Measurements from ENCODE around the gene RASSF3.

RASSF3 gene

GRCh38 chr12:64616201-64616600 lies 5.9 kb downstream of the RASSF3 start:
- no peak overlapping the region for H3K4me3 ChIP-seq (replicated peaks; ENCODE audit: insufficient read depth, low read length)
- H3K27ac ChIP-seq (replicated peaks): no peak overlapping the region
- no peak for DNase-seq (ENCODE audit: low read depth in 1 of 2, low spot score in 1 of 2)
- H3K27me3 ChIP-seq (ENCODE audit: insufficient read depth, poor library complexity, severe bottlenecking): no peaks in the 10 kb centered on the region
- TF ChIP-seq CTCF (IDR thresholded peaks at IDR 0.05; ENCODE audit: insufficient read depth, low read length) (no peak), GABPA (IDR thresholded peaks at IDR 0.05; ENCODE audit: low read depth) (no peak), REST (IDR thresholded peaks at IDR 0.05; ENCODE audit: insufficient replicate concordance, low read depth) (no peak), SPI1 (IDR thresholded peaks at IDR 0.05; ENCODE audit: borderline replicate concordance, low read depth) (no peak), POLR2AphosphoS5 (IDR thresholded peaks at IDR 0.05; ENCODE audit: low read depth) (no peak)

GRCh38 chr12:64618953-64619590 lies 8.8 kb downstream of the RASSF3 start:
- Histone ChIP-seq H3K4me3 (replicated peaks; ENCODE audit: insufficient read depth, low read length) (no peak overlapping the region), H3K27me3 (ENCODE audit: insufficient read depth, poor library complexity, severe bottlenecking) (no peaks in the 10 kb centered on the region), H3K27ac (replicated peaks) (peak overlapping the region; percentile 75)
- no peak for TF ChIP-seq GABPA (IDR thresholded peaks at IDR 0.05; ENCODE audit: low read depth)
- peak; percentile 35; the same call in 1 of the 2 replicates for TF ChIP-seq POLR2AphosphoS5 (IDR thresholded peaks at IDR 0.05; ENCODE audit: low read depth)
- peak; percentile 82 for TF ChIP-seq SPI1 (IDR thresholded peaks at IDR 0.05; ENCODE audit: borderline replicate concordance, low read depth)
- peak; percentile 84 for DNase-seq (ENCODE audit: low read depth in 1 of 2, low spot score in 1 of 2)

- Histone ChIP-seq H3K4me3 (replicated peaks; ENCODE audit: insufficient read depth, low read length) (no peak overlapping the region), H3K27ac (replicated peaks) (peak overlapping the region; percentile 49), H3K27me3 (ENCODE audit: insufficient read depth, poor library complexity, severe bottlenecking) (no peaks in the 10 kb centered on the region)
- DNase-seq (ENCODE audit: low read depth in 1 of 2, low spot score in 1 of 2): peak in 1 of 2 experiments; percentile 56
- TF ChIP-seq CTCF (IDR thresholded peaks at IDR 0.05; ENCODE audit: insufficient read depth, low read length): no peak
- TF ChIP-seq REST (IDR thresholded peaks at IDR 0.05; ENCODE audit: insufficient replicate concordance, low read depth): no peak
- TF ChIP-seq GABPA (IDR thresholded peaks at IDR 0.05; ENCODE audit: low read depth): no peak
- TF ChIP-seq POLR2AphosphoS5 (IDR thresholded peaks at IDR 0.05; ENCODE audit: low read depth): no peak
- TF ChIP-seq SPI1 (IDR thresholded peaks at IDR 0.05; ENCODE audit: borderline replicate concordance, low read depth): no peak
These were observed 11.1 kb downstream of the RASSF3 start for GRCh38 chr12:64621257-64621942.

GRCh38 chr12:64624035-64624434 lies 13.7 kb downstream of the RASSF3 start:
- no peak for DNase-seq (ENCODE audit: low read depth in 1 of 2, low spot score in 1 of 2)
- no peaks in the 10 kb centered on the region for H3K27me3 ChIP-seq (ENCODE audit: insufficient read depth, poor library complexity, severe bottlenecking)
- no peak overlapping the region for H3K4me3 ChIP-seq (replicated peaks; ENCODE audit: insufficient read depth, low read length)
- TF ChIP-seq REST (IDR thresholded peaks at IDR 0.05; ENCODE audit: insufficient replicate concordance, low read depth): no peak
- TF ChIP-seq CTCF (IDR thresholded peaks at IDR 0.05; ENCODE audit: insufficient read depth, low read length): no peak
- TF ChIP-seq POLR2AphosphoS5 (IDR thresholded peaks at IDR 0.05; ENCODE audit: low read depth): no peak
- no peak for TF ChIP-seq SPI1 (IDR thresholded peaks at IDR 0.05; ENCODE audit: borderline replicate concordance, low read depth)
- TF ChIP-seq GABPA (IDR thresholded peaks at IDR 0.05; ENCODE audit: low read depth): no peak
- peak overlapping the region; percentile 84 for H3K27ac ChIP-seq (replicated peaks)

Measured in HL-60 (cell line).